Measurements from ENCODE around the gene ZC3H12D. TPM values are rescaled to one million over a fixed set of nuclear protein-coding genes. Genes with fewer than 3 reads are reported as not detected.

Gene ZC3H12D
- total RNA-seq, 1 donor: under 0.01 TPM

DNA sequence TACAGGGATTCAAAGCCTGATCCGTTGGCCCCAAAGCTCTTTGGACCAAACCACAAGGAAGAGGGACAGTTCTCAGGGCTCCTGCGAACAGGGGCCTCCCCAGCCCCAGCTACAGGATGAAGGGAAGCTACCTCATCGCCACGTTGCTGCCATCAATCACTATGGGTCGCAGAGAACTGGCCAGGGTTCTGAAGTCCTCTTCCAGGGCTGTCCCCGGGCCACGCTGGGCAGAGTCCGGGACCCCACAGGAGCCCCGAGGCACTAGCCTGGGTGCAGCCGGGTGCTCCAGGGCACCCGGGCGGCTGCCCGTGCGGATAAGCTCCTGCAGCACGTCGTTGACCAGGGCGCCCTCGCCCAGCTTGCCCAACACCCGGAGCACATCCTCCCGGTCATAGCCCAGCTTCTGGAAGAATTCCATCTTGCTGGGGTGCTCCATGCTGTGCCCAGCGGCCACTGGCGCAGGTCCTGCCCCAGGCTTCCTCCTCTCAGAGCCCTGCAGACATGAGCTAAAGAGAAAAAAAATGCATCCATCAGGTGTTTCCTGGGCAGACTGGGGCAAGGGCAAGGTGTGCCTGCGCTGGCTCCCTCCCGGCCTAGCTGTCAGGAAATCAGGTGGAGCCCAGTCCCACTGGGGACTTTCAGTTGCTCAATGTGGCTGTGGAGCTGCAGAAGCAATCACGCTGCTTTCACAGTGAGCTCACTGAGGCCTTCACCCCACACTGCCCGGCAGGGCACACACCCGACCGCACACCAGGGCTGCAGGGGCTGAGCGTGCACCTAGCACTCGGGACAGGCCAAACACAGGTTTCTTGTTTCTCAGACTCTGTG lies 10.5 kb downstream of the ZC3H12D start:
- TF ChIP-seq, protein P1, sequence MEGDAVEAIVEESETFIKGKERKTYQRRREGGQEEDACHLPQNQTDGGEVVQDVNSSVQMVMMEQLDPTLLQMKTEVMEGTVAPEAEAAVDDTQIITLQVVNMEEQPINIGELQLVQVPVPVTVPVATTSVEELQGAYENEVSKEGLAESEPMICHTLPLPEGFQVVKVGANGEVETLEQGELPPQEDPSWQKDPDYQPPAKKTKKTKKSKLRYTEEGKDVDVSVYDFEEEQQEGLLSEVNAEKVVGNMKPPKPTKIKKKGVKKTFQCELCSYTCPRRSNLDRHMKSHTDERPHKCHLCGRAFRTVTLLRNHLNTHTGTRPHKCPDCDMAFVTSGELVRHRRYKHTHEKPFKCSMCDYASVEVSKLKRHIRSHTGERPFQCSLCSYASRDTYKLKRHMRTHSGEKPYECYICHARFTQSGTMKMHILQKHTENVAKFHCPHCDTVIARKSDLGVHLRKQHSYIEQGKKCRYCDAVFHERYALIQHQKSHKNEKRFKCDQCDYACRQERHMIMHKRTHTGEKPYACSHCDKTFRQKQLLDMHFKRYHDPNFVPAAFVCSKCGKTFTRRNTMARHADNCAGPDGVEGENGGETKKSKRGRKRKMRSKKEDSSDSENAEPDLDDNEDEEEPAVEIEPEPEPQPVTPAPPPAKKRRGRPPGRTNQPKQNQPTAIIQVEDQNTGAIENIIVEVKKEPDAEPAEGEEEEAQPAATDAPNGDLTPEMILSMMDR (IDR thresholded peaks at IDR 0.05; ENCODE audit: insufficient read depth, low read depth, low read length): no peak
- no peak for DNase-seq (ENCODE audit: low read depth)

DNA sequence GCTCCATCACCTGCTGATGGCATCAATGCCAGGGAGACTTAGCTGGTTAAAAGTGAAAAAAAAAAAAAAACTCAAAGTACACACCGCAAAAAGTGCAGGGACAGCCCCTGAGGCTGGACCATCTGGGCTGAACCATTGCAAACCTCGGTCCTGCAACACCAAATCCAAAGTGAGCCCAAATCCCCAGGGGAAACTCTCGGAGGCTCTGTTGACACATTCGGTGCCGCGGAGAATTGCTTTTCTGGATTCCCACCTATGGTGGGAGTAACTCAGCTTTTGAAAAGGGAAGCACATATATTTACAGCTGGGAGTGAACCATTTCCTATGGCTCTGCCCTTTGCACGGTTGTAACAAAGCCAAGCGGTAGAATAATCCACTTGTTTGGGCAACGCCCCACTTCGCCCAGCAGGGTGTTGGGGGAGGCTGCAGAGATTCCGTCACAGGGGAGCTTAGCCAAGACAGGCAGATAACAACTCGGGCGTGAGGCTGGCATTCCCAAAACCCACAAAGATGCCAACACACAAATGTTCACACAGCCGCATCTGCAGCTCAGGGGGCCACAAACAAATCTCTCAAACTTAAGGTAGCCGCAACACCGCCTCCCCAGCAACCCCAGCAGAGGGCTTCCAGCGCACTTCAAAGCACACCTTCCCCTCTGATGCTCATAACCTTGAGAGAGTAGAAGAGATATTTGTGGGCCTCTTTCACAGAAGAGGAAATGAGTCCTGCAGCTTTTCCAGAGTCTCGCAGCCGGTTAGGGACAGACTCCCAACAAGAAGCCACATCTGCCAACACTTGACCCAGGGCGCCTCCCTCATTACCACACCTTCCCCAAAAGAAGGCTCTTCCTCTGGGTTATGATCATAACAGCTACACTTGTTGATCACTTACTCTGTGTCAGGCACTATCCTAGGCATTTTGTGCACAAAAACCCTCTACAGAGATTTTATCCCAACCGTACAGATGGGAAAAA lies 11.4 kb downstream of the ZC3H12D start:
- H3K4me3 ChIP-seq (ENCODE audit: low read depth, low read length): no peak overlapping the region
- TF ChIP-seq, protein P1 (IDR thresholded peaks at IDR 0.05; ENCODE audit: insufficient read depth, low read depth, low read length): no peak
- DNase-seq (ENCODE audit: low read depth): peak; percentile 63

More for the DNA sequence above, 10.5 kb downstream of the ZC3H12D start:
- no peak overlapping the region for H3K4me3 ChIP-seq (ENCODE audit: low read depth, low read length)

DNA sequence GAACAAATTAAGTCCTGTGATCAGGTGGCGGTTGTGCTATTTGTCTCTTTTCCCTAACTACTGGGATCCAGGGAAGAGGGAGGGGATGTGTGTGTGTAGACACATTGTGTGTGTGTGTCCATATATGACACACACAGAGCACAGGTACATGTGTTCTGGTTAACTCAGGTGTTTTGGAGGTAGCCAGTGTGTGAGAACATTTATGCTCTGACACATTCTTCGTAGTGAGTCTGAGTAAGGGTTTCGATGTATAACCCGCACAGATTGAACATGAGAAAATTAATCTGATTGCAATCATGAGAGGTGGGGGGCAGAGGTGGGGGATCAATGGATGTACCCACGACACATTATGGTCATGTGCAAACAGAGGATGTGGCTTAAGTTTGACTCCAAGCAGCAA lies 12.6 kb downstream of the ZC3H12D start:
- no peak overlapping the region for H3K4me3 ChIP-seq (ENCODE audit: low read depth, low read length)
- no peak for DNase-seq (ENCODE audit: low read depth)
- TF ChIP-seq, protein P1 (IDR thresholded peaks at IDR 0.05; ENCODE audit: insufficient read depth, low read depth, low read length): no peak

DNA sequence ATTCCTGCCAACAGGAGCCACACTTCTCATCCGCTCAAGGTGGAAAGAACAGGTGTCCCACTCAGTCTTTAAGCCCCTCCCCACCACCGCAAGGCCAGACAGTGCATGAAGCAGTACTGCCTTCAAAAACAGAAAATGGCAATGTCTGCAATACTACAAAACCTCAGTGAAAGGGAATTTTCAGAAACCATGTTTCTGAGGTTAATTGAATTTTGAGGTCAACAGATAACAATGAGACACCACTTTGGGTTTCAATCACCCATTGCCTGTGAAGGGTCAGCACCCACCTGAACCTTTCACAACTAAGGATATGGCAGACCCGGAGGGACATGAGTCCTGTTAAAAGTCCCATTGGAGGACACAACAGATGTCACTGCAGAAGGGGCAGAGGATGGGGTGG lies 13.0 kb downstream of the ZC3H12D start:
- no peak for DNase-seq (ENCODE audit: low read depth)
- no peak overlapping the region for H3K4me3 ChIP-seq (ENCODE audit: low read depth, low read length)
- TF ChIP-seq, protein P1 (IDR thresholded peaks at IDR 0.05; ENCODE audit: insufficient read depth, low read depth, low read length): no peak

DNA sequence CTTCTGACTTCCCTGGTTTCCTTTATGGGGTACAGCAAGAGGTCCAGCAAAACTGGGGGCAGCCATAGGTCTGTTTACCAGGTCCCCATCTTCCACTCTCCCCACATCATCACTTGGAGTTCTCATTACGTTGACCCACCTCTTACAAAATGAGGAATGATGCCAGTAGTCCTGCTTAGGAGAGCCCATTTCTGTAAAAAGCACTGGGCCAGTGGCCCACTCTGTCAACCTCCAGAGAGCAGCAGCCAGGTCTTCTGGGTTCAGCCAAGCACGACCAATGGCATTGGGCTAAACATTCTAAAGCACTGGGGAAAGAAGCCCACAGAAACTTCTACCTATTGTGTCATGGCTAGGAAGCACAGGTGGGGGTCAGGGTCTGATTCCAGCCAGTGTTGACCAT lies 13.9 kb downstream of the ZC3H12D start:
- DNase-seq (ENCODE audit: low read depth): no peak

DNA sequence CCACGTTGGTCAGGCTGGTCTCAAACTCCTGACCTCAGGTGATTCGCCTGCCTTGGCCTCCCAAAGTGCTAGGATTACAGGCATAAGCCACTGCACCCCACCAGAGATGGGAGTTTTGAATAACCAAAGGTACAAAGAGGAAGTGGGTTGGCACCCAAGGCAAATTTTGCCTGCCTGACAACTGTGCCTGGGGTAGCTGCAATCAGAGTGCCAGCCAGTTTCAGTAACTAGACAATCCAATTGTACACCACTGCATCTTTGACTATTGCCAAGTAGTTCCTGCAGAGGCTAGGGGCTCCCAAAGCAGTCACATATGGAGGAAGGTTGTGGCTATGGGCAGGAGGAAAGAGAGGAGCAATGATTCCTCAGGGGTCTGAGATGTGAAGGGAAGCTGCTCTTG lies 16.6 kb downstream of the ZC3H12D start:
- TF ChIP-seq, protein P1 (IDR thresholded peaks at IDR 0.05; ENCODE audit: insufficient read depth, low read depth, low read length): no peak
- H3K4me3 ChIP-seq (ENCODE audit: low read depth, low read length): no peak overlapping the region
- no peak for DNase-seq (ENCODE audit: low read depth)

More for the DNA sequence above, 13.9 kb downstream of the ZC3H12D start:
- TF ChIP-seq, protein P1 (IDR thresholded peaks at IDR 0.05; ENCODE audit: insufficient read depth, low read depth, low read length): no peak
- no peak overlapping the region for H3K4me3 ChIP-seq (ENCODE audit: low read depth, low read length)
